Measurements from ENCODE around the gene SPCS1.

- no peak for TF ChIP-seq CTCF (IDR thresholded peaks at IDR 0.05)
- no peak for TF ChIP-seq POLR2A (IDR thresholded peaks at IDR 0.05)
These were observed 48.5 kb downstream of the SPCS1 start for GRCh38 chr3:52754373-52754772.
